Activated CD4-positive, alpha-beta T cell treated with anti-CD3 and anti-CD28 coated beads, Interleukin-2, Interleukin-6, amounts not matched to agents 100 ng/mL and 50 ng/mL, durations not matched to agents 16 hours and 8 hours (primary cell): Measurements from ENCODE around the gene MC1R.
"Not testable (repeated sequence)": the region's sequence is repeated elsewhere in the genome, so short reads cannot be mapped to it uniquely, and the experiment has no call there.

Experiments
- DNase-seq: peaks from one replicate; pipeline ENCODE4 v3.0.0-alpha.2; 2020

The MC1R gene

GRCh38 chr16:89964201-89964600, 45.5 kb downstream of the MC1R start:
- no peak for DNase-seq

DNA sequence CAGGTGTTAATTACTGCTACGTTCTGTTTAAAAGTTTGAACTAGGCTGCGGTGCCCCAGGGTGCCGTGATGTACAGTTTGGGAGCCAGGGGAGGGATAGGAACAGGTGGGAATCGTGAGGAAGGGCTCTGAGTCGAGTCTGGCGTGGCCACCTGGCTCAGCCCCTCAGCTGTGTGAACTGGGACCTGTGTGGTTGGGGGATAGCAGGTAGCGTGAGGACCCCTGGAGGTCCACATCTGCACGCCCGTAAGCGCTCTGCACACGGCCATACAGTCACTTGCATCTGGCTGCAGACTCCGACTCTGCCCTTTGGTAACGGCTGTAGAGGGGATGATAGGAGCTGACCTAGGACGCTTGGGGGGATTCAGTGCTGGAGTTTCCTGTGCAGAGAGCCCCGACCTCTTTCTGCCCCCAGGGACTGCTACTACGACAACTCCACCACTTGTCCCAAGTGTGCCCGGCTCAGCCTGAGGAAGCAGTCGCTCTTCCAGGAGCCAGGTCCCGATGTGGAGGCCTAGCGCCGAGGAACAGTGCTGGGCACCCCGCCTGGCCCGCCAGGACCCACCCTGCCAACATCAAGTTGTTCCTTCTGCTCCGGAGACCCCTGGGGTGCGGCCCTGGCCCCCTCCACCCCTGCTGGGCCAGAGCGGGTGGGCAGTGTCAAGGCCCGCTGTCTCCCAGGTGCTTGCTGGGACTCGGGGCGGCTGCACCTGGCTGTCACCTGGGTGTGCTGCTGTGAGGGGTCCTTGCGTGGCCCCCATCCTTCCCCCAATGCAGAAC, 47.0 kb downstream of the MC1R start:
- DNase-seq = no peak

- DNase-seq = no peak
Observed at GRCh38 chr16:89966756-89967155, 48.1 kb downstream of the MC1R start.

DNA sequence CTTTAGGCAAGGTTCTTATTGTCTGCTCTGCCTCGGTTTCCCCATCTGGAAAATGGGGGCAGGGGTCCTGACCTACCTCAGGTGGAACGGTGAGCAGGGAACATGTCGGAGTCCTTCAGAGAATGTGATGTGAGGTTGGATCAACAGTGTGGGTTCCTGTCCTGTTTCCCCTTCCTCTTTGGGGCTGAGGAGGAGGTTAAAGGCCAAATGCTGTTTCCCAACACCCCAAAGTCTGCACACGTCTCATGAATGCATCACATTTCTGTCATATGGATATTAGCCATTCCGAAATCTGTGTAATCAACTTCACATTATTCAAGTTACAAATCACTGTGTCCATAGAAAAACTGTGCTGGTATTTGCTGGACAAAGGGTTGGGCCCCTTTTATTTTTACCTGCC, 48.8 kb downstream of the MC1R start:
- DNase-seq = not testable (repeated sequence)

DNA sequence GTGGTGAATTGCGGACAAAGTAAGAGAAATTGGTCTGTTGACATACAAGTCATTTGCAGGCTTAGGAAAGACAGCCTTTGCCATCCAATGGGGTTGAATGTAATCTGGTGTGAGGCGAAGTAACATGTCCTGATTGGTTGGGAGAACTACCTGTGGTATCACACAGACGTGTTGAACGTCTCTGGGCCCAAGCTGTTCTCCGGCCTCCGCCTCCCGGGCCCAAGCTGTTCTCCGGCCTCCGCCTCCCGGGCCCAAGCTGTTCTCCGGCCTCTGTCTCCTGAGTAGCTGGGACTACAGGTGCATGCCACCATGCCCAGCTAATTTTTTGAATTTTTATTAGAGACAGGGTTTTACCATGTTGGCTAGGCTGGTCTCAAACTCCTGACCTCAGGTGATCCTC, 49.4 kb downstream of the MC1R start:
- DNase-seq = not testable (repeated sequence)

DNA sequence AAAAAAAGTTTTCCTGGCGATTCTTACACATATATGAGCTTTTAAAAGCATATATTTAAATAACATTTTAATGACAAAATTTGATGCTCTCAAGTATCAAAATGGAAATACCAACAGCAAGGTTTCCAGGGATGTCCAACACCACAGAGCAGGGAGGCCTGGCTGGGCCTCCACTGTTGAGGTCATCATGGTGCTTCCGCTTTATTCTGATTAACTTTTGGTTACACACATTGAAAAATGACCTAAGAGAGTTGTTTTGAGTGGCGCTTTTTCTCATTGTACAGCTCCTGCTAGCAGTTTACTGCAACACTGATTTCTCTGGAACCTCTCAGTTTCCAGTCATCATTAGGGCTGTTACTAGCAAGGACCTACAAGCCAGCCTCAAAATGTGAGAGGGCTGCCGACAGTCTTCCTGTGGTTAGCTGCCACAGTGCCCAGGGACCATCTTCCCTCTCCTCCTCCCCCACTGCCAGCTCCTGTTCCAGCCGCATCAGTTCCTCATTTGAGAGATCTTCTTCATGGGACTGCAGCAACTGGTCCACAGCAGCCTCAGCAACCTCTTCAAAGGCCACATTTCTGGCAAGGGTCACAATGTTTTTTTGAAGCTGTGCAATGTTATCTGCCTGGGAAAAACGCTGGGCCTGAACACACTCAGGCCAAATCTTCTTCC, 51.2 kb downstream of the MC1R start:
- no peak for DNase-seq
